ENCODE data around the gene ADAM15.

The ADAM15 gene

DNA sequence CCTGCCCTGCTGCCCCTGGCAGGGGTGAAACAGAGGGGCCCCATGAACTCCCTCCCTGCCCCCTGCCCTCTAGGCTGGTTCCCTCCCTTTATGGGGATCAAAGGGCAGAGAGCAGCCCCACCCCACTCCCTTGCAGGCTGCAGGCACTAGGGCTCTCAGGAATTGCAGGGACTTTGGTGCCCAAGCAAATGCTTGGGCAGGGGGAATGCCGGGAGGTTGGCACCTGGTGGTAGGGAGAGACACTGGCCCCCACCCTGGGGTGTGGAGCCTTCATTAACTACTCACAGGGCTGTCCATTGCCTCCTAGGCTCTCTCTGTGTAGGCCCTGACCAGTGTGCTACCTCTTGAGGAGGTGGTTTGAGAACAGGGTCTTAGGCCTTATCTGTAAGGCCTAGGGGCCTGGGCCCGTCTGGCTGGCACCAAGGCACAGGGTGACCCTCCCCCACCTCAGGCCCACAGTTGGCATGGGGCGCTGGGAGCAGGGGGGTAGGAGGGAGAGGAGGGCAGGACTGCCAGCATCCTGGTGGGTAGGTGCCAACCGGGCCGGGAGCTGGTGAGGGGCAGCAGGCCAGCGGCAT lies 43.8 kb upstream of the ADAM15 start:
- Histone ChIP-seq H3K9me3 (ENCODE audit: insufficient read depth, low read length) (no peaks in the 10 kb centered on the region), H3K27me3 (ENCODE audit: low read depth, low read length) (no peaks in the 10 kb centered on the region), H3K4me3 (ENCODE audit: low read length) (peak overlapping the region; percentile 16; the same call in 1 of the 2 replicates), H3K27ac (ENCODE audit: low read length) (peak overlapping the region; percentile 92), H2AFZ (ENCODE audit: low read depth, low read length) (no peak overlapping the region), H3K4me2 (ENCODE audit: low read length) (peak overlapping the region; percentile 97), H3K36me3 (replicated peaks; ENCODE audit: low read depth, low read length) (peaks cover 11% of the 10 kb centered on the region), H3K9ac (ENCODE audit: low read length) (peak overlapping the region; percentile 96; the same call in 1 of the 2 replicates), H4K20me1 (ENCODE audit: insufficient read depth, low read length) (peaks cover 41% of the 10 kb centered on the region), H3K4me1 (ENCODE audit: low read length) (peaks cover 57% of the 10 kb centered on the region), H3K79me2 (ENCODE audit: low read length) (peaks cover 59% of the 10 kb centered on the region)
- TF ChIP-seq, protein P1, sequence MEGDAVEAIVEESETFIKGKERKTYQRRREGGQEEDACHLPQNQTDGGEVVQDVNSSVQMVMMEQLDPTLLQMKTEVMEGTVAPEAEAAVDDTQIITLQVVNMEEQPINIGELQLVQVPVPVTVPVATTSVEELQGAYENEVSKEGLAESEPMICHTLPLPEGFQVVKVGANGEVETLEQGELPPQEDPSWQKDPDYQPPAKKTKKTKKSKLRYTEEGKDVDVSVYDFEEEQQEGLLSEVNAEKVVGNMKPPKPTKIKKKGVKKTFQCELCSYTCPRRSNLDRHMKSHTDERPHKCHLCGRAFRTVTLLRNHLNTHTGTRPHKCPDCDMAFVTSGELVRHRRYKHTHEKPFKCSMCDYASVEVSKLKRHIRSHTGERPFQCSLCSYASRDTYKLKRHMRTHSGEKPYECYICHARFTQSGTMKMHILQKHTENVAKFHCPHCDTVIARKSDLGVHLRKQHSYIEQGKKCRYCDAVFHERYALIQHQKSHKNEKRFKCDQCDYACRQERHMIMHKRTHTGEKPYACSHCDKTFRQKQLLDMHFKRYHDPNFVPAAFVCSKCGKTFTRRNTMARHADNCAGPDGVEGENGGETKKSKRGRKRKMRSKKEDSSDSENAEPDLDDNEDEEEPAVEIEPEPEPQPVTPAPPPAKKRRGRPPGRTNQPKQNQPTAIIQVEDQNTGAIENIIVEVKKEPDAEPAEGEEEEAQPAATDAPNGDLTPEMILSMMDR (IDR thresholded peaks at IDR 0.05; ENCODE audit: low read depth, low read length) = no peak
- no peak for TF ChIP-seq EZH2phosphoT487 (IDR thresholded peaks at IDR 0.05; ENCODE audit: low read depth)

DNA sequence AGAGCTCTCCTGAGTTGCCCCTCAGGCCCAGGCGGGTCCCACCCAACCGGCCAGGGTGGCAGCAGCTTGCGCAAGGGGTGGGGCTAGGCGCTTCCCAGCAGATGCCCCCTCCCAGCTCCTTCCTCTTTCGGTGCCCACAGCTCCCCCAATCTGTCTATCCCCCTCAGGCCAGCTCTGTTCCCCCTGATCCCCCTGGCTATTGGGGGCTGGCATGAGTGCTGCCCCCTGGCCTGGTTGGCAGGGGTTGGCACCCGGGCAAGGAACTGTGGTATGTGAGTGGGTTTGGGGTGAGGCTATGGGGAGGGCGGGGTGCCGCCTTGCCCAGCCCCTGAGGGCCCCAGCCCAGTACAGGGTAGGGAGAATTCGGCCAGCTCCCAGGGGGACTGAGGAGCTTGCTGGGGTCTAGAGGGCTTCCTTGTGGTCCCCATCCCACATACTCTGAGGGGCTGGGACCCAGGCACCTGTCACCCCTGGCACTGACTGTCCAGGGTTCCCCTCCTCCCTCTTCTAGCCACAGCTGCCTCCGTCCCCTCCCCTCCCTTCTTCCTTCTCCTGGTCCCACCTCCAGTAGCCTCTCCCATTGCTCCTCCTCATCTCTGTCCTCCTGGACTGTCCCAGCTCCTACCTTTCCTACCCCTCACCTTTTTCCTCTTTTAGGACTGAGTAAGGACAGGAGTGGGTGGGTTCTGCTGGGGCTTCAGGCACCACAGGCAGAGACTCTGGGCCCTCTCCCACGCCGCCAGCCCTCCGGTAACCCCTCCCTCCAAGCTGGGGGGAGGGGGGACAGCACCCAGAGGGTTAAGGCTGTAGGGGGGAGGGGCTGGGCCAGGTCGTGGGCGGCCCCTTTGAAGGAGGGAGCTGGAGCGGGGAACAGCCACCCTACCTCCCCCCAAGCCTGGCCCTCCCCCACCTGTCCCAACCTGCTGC lies 42.8 kb upstream of the ADAM15 start:
- H2AFZ ChIP-seq (ENCODE audit: low read depth, low read length) = no peak overlapping the region
- H3K9ac ChIP-seq (ENCODE audit: low read length) = peak overlapping the region; percentile 96; the same call in 1 of the 2 replicates
- H3K27ac ChIP-seq (ENCODE audit: low read length) = no peak overlapping the region
- no peaks in the 10 kb centered on the region for H3K9me3 ChIP-seq (ENCODE audit: insufficient read depth, low read length)
- H3K36me3 ChIP-seq (replicated peaks; ENCODE audit: low read depth, low read length) = peaks cover 13% of the 10 kb centered on the region
- TF ChIP-seq, protein P1 (IDR thresholded peaks at IDR 0.05; ENCODE audit: low read depth, low read length) = no peak
- H3K79me2 ChIP-seq (ENCODE audit: low read length) = peaks cover 52% of the 10 kb centered on the region
- H3K27me3 ChIP-seq (ENCODE audit: low read depth, low read length) = no peaks in the 10 kb centered on the region
- H3K4me2 ChIP-seq (ENCODE audit: low read length) = peak overlapping the region; percentile 97
- H3K4me1 ChIP-seq (ENCODE audit: low read length) = peaks cover 57% of the 10 kb centered on the region
- peaks cover 51% of the 10 kb centered on the region for H4K20me1 ChIP-seq (ENCODE audit: insufficient read depth, low read length)
- peak overlapping the region; percentile 16; the same call in 1 of the 2 replicates for H3K4me3 ChIP-seq (ENCODE audit: low read length)

DNA sequence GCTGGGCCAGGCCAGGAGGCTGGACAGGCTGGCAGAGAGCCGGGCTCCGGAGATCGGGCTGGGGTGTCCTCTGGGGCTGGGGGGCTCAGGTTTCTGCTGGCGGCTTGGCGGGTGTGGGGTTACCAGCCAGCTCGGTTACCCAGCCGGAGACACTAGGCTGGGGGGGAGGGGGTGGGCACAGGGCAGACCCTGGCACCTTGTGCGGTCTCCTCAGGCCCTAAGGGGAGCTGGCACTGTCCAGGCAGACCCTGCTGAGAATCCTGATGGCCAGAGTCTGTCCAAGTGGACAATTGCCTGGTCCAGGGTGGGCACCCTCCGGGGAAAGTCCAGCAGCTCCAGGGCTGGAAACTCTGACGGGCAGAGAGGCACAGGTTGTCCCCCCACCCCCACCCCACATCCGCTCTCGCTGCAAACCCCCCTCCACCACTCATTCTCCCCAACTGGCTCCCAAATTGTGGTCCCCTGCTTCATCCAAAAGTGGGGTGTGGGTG lies 41.9 kb upstream of the ADAM15 start:
- Histone ChIP-seq H3K79me2 (ENCODE audit: low read length) (peaks cover 42% of the 10 kb centered on the region), H3K36me3 (replicated peaks; ENCODE audit: low read depth, low read length) (peaks cover 10% of the 10 kb centered on the region), H3K27me3 (ENCODE audit: low read depth, low read length) (no peaks in the 10 kb centered on the region), H3K9me3 (ENCODE audit: insufficient read depth, low read length) (no peaks in the 10 kb centered on the region), H4K20me1 (ENCODE audit: insufficient read depth, low read length) (peaks cover 60% of the 10 kb centered on the region), H2AFZ (ENCODE audit: low read depth, low read length) (no peak overlapping the region), H3K4me3 (ENCODE audit: low read length) (no peak overlapping the region), H3K4me1 (ENCODE audit: low read length) (peaks cover 55% of the 10 kb centered on the region), H3K27ac (ENCODE audit: low read length) (no peak overlapping the region), H3K4me2 (ENCODE audit: low read length) (no peak overlapping the region), H3K9ac (ENCODE audit: low read length) (no peak overlapping the region)
- TF ChIP-seq, protein P1 (IDR thresholded peaks at IDR 0.05; ENCODE audit: low read depth, low read length) = no peak
- no peak for TF ChIP-seq EZH2phosphoT487 (IDR thresholded peaks at IDR 0.05; ENCODE audit: low read depth)

DNA sequence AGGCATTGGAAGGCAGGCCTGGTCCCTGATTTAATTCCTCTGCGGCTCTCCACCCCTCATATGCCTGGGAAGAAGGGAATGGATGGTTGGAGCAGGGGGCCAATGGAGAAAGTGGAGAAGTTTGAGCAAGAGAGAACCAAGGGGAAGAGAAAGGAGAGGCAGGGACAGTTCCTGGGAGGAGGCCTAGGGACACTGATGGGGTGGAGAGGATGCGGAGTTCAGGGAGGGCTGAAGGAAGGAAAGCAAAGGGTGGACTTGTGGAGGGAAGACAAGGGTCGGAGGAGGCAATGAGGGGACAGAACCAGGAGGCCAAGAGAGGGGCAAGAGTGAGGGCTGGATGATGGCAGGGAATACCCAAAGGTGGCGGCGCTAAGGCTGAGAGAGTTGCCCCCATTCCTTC lies 41.4 kb upstream of the ADAM15 start:
- Histone ChIP-seq H2AFZ (ENCODE audit: low read depth, low read length) (no peak overlapping the region), H3K9ac (ENCODE audit: low read length) (no peak overlapping the region), H3K36me3 (replicated peaks; ENCODE audit: low read depth, low read length) (peaks cover 13% of the 10 kb centered on the region), H3K9me3 (ENCODE audit: insufficient read depth, low read length) (no peaks in the 10 kb centered on the region), H3K27ac (ENCODE audit: low read length) (no peak overlapping the region), H3K4me2 (ENCODE audit: low read length) (no peak overlapping the region), H3K4me3 (ENCODE audit: low read length) (no peak overlapping the region), H3K4me1 (ENCODE audit: low read length) (peaks cover 50% of the 10 kb centered on the region), H3K27me3 (ENCODE audit: low read depth, low read length) (no peaks in the 10 kb centered on the region), H4K20me1 (ENCODE audit: insufficient read depth, low read length) (peaks cover 64% of the 10 kb centered on the region), H3K79me2 (ENCODE audit: low read length) (peaks cover 37% of the 10 kb centered on the region)
- no peak for TF ChIP-seq EZH2phosphoT487 (IDR thresholded peaks at IDR 0.05; ENCODE audit: low read depth)
- TF ChIP-seq, protein P1 (IDR thresholded peaks at IDR 0.05; ENCODE audit: low read depth, low read length) = no peak
